GM21576 (cell line): ENCODE measurements around the gene CCDC92.

ENCODE experiments used
- ATAC-seq: cut with Tn5 transposase; IDR thresholded peaks from one replicate; pipeline ENCODE4 v1.9.1; 2021; ENCODE audit warnings: mild to moderate bottlenecking, moderate library complexity; ENCODE audit not compliant: unreplicated experiment

The CCDC92 gene

DNA sequence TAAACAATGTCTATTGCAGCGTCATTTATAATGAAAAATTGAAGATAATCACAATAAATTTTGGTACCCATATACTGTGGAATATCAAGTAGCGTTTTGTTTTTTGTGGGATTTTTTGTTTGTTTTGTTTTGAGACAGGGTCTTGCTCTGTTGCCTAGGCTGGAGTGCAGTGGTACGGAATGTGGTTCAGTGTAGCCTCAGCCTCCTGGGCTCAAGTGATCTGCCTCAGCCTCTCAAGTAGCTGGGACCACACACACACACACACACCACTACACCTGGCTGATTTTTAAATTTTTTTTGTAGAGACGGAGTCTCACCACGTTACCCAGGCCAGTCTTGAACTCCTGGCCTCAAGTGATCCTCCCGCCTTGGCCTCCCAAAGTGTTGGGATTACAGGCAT is 6.9 kb upstream of the CCDC92 start:
- no peak for ATAC-seq

DNA sequence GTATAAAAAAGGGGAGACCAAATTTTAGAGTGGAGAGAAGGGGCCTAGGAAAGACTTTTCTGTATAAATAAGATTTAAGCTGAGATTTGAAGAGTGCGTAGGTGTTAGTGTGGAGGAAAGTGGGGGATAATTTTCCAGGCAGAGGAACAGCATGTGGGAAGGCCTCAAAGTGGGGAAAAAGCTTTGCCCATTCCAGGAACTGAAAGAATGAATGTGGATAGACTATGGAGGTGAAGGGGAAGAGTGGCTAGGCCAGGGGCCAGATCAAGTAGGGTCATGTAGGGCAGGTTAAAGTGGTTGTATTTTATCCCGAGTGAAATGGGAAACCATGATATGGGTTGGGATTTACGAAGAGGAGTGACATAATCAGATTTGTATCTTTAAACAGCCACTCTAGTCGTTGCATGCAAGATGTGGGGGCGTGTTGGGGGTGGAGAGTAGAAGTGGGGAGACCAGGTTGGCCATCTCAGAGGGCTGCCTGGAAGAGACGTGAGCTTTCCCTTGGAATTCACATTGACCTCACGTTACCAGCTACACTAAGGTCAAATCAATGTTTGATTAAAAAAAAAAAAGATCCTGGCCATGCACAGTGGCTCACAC is 3.7 kb upstream of the CCDC92 start:
- no peak for ATAC-seq

DNA sequence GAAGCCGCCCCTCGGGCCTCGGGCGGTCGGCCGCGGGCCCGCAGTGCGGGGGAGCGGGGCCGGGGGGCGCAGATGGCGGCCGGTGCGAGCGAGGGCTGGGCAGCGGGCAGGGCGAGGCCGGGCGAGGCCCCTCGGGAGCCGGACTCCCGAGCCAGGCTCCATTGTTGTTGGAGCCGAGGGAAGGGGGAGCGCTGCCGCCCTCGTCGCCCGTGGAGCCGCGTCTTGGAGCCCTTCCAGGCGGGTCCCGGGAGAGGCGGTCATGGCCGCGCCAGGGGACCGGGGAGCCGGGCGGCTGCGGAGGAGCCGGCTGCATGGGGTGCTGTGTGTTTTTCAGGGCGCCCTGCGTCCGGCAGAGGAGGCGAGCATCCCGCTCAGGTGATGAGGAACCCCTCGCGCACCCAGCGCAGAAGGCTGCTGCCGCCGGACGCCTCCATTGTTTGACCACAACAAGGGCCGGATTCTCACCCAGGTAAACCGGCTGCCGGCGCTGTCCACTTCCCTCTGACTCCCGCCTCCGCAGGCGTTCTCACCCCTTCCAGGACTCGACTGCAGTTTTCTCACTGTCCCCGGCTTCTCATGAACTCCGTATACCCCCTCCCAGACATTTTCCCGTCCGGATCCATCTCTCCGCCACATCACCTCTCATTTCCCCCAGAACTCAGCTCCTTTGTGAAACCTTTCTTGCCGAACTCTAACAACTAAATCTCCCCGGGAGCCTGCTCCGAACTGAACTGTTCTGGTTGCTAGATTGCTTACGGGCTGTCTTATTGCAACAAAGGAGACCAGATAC is 1.1 kb upstream of the CCDC92 start:
- no peak for ATAC-seq

DNA sequence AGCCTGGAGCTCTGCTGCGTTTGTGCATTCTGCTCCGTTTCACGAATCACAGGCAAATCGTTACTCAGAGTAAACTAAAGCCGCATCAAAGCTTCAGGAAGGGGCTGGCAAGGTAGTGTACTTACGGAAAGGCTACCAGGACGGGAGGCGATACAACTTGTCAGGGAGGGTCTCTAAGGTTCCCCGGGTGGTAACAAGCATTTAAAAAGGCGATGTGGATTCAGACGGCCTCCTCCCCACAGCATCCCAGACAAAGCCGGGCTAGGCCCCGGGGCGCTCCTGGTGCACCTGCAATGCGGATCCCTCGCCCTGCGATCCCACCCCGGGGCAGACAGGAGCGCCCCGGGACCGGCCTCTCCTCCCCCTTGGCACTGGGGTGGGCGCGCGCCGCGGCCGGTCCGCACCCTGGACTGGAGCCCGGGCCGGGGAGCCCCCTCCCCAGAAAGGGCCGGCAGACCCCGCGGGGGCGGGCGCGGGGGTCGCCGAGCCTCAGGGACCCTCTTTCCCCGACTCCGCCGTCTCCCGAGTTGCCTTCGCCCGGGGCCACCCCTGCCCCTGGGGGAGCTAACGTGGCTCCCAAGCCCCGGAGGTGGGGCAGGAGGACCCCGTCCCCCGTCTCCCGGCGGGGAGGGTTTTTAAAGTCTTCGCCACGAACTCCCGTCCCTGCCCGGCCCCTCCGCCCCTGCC is 718 bp downstream of the CCDC92 start:
- ATAC-seq = peak; percentile 8

DNA sequence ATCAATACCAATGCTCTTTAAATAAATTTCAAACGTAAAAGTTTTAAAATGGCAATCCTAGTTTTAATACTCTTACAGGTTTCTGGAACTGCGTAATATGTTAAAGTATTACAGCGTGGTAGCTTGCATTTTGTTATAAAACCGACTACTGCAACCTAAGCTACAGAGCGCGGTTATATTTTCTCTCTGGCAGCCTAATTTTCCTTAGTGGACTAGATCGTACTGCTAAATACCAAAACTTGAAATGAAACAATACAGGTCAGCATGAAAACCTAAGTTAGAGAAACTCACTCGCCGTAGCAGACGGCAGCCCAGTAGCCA is 1.2 kb downstream of the CCDC92 start:
- no peak for ATAC-seq

DNA sequence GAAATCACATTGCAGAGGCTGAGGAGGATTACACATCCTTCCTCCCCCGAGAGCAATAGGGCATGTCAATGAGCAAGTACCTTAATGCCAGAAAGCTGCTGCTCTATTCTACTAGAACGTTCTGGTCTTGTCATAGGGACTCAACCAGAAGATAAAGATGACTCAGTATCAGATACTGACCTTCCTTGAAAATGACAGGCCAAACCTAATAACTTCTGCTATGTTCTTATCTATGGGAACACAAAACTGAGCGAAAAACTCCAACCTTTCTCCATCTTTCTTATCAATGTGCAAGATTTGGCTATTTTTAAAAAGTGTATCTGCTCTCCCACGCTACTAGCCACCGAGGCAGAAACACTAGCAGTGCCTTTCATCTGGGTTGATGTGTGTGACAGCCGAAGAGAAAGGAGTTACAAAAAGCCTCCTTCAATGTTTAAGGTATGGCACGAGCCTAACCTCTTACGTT is 5.5 kb downstream of the CCDC92 start:
- ATAC-seq = no peak

DNA sequence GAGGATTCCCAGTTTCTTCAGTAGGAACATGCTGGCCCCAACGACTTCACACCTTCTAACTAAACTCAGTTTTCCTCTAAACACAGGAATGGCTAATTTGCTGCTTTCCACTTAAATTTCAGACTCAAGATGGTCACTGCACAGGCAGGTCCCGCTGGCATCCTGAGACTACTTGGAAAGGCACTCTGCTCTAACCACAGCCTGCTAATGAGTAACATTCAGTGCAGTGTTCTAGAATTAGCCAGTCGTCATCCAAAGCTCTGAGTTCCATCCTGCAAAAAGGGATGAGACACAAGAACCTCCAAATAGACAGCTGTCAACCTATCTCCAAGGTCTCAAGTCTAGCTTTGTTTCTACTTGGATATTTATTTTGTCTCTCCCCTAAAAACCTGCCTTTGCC is 6.0 kb downstream of the CCDC92 start:
- ATAC-seq = no peak

DNA sequence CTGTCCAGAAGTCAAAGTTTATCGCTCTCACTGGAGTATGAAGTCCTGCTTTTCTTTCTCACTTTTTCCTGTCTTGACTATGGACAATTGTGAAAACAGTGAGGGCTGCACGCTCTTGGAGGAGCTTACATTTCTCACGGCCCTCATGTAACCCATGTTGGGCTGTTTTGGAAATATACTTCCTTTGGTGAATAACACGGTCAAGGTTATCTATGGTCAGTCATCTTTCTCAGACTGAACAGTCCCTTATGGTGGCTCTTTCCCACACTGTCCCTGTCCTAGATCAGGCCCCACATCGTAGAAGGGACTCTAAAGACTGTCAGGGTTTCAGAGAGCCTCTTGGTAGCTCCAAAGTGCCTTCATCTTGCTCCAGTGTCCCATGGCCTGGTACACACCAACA is 7.2 kb downstream of the CCDC92 start:
- ATAC-seq = no peak

DNA sequence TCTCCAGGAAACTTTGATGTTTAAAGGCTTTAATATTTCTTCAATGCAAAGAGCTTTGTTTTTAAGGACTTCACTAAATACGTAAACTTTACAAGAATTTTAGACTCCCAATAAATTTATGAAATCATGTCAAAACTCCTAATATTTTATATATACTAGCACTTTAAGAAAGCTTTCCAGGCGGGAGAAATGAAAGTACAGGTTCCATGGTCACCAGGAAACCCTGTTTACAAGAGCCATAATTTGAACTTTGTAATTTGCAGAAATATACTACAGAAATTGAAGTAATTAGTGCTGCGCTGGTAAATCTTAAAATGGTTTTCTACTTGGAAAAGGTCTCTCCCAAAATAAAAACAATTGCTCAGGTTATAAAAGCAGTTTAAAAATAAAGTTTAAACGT is 8.8 kb downstream of the CCDC92 start:
- no peak for ATAC-seq

DNA sequence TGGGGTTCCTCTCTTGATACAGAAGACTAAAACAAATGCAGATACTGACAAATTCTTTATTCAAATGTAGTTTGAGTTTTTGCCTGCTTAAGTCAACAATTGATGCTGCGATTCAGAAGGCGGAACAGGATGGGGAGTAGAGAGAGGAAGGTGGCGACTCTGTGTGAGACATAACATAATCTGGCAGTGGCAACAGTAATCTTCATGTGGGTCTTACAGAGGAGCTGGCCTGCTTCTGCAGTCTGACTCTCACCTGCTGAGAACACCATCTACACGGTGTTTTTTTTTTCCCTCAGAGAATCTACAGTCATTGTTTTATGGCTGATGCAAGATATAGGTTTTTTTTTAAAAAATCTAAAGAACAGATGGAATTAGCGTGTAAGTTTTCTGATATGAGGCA is 10.1 kb downstream of the CCDC92 start:
- ATAC-seq = no peak

DNA sequence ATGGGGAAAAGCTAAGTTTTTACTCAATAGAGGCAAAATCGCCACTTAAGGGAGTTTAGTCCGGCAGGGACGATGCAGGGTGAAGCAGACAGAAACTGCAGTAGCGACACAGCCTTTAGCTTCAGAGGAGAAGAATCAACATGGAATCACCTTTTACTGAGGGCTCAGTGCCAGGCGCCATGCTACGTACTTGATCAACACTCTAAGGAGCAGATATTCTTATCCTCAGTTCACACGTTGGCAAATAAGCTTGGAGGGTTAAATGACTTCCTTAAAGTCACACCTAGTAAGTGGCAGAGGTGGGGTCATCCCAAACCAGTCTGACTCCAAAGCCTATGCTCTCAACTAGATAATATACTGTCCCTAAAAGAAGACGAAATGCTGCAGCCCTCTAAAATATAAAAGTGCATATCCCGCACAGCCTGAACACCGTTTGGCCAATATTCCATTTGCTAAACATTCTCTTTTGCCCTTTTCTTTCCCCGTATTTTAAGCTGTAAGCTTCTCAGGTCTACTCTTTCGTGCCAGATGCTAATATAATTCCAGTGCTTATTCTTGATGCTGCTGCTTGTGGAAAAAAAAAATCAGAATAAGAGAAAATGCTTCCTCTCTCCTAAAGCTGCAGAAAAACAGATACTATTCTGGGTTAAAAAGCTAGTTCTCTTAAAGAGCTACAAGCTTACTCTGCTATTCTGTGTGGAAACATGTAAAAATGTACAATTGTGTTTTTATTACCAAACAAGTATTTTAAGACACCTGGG is 10.9 kb downstream of the CCDC92 start:
- ATAC-seq = no peak

DNA sequence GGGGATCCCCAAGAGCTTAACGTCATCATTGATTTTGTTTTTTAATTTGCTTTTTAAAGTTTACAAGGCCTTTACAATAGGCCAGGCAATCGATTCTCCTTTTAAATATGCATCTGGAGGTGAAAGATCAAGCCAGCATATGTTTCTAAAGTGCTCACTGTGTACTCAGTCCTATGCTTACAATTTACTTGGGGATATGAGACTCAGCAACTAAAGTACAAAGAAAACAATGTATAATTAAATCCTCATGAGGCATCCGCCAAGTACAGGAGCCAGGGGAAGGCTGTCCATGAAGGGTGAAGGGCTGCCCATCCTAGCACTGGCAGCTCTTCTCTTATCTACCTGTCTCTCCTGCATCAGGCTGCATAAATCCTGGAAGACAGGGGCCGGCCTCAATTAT is 11.8 kb downstream of the CCDC92 start:
- no peak for ATAC-seq

DNA sequence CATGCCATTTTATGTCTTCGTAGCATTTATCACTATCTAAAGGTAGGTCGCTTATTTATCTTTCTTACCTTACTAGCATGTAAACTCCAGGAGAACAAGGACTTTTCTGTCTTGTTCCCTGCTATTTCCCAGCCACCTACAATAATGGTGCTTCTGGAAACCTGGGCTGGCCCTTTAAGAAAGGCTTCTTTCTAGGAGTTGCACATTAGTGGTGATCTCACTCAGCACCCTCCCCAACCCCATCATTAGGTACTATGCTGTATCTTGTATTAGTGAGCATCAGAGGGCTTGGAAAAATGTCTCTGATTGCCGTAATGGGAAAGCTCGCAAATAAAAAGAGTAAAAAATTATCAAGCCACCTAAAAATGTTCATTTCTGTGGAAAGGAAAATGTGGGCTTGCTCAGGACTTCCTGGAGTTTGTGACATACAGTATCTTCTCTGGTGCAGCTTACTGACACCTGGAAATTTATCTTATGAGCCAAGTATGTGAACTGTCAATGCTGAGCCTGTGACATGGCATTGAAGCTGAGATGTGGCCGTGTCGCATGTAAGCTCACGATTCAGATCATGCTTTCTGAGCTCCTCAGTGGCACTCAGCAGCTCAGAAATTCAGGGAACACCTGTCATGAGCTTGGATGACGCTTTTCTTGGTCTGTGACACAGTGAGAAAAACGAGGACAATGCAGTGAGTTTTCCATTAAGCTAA is 12.4 kb downstream of the CCDC92 start:
- no peak for ATAC-seq

DNA sequence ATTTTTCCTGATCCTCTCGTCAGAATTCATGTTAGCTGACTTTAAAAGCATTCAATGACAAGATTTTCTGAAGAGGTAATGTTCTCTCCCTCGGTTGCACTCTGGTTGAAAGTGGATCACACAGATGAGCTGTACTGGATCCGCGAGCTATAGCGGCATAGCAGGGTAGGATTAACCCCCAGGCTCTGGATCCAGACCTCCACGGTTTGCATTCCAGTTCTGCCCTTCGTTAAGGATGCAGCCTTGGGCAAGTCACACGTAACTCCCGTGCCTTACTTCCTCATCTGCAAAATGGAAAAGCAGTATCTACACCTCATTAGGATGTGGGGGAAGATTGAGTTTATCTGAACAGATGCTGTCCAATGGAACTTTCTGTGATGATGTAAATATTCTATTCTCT is 13.8 kb downstream of the CCDC92 start:
- no peak for ATAC-seq

DNA sequence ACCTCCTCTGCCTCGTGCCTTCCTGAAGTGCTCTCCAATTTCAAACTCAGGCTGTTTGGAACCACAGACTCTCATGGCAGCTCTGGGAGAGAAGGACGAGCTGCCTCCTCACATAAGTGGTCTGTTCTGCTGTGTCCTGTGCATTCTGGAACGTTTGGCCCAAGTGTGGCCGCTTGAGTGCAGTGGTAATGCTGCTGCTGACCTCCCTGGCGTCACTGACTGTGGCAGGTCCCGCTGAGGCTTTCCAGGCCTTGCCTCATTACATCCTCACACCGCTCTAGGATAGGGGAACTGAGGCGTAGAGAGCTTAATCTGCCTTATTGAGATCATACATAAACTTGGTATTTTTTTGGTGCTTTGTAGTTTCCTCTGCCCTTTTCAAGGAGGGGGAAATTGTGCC is 14.2 kb downstream of the CCDC92 start:
- ATAC-seq = no peak

DNA sequence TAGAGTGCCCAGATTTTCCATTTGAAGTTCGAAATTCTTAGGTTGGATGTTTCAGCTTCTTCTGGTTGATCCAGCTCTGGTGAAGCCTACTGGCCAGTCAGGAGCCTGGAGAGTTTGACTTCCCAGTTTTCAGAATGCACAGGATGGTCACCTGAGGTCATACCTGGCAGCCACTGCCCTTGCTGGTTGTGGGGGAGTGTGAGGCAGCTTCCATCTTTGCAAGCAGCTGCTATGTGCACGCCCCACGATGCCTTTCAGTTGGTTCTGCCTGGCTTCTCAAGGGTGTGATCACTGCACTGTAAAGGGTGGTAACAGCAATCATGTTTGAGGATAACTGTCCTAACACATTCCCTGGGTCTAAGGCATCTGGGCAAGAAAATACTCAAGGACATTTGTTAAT is 15.4 kb downstream of the CCDC92 start:
- no peak for ATAC-seq

DNA sequence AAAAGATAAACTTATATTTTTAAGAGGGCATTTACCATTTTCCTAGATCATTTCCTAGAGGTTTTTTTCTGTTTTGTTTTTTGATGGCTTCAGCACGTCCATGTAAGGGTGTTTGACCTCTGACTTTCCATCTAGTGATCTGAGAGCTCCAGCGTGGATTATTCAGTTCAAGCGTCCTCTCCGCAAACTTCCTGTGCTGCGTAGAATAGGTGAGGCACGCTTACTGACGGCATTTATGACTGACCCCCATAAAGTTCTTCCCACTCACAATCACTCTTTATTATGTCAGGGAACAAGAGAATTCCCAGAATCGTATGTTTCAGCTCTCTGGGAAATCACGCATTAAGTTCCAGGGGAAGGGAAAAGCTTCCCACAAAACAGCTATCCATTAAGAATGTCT is 16.4 kb downstream of the CCDC92 start:
- no peak for ATAC-seq

DNA sequence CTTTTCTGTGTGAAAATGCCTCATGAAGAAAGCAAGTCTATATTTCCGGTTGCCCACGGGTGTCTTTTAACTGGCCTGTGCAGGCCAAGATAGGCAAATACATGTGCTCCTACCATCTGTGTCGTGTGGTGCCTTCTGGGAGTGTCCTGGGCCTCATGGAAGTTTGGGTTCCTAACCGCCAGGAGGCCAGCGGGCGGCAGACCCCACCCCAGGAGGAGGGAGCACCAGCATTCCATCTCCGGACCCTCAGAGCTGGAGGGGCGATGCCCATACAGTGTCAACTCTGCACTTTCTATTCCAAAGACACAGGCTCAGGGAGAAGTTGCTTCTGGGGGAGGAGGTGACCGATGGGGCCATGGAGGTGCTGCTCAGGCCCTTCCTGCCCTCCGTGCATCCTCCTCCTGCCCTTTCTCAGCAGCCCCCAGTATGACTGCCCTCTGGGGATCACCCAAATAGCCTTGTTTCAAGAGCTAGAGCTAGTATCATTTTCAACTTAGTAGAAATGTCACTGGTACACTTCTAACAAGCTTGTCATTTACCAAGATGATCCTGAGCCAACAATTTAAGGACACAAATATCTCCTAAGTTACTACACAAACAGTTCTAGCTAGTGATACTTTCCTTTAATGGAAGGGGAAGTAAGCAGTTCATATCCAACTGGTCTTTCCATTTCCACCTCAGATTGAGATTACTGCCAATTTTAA is 17.8 kb downstream of the CCDC92 start:
- ATAC-seq = no peak

DNA sequence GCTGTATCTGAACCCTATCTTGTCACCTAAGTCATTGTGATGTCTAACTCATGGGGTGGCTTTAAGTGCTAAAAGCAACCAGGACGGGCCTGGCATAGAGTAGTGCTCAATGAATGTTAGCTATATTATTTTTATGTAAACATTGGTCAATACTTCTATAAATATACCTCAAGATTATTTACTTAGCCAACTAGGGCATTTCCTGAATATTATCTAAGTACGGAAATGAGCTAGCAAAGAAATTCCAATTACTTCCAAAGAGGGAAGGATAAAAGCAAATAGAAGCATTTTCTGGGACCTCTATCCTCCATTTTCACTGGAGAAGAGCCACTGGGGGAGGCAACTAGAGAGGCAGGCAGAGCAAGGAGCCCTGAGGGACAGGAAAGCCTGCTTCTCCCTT is 20.6 kb downstream of the CCDC92 start:
- no peak for ATAC-seq

DNA sequence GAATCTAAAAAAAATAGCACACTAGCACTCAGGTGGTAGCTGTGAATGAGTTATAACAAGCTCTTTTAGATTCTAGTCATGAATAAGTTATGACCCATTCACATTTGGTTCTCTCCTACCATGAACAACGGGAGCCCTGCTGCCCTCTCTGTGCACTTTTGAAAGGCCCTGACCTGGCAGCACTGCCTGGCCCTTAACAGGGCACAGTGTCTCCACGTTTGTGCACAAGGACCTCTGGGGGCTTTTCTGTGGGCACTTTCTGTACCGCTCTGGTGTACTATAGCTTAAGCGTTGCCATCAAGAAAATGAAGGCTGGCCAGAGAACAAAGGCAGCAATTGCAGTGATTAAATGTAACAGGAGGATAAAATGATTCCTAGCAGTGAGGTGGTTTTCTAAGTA is 21.2 kb downstream of the CCDC92 start:
- ATAC-seq = no peak
